Heart left ventricle (tissue), 13 donors: ENCODE measurements around the gene AGBL5.

ENCODE experiments used
- POLR2A ChIP-seq, 2 donors: fragments of 450-650 bp; IDR thresholded peaks; one replicate each; pipeline ENCODE4 v1.6.1; 2017; ENCODE audit warnings: antibody characterized with exemption in 2 of 2, mild to moderate bottlenecking in 2 of 2, moderate library complexity in 2 of 2
- TF ChIP-seq, protein P1 (sequence below), 12 donors: fragments of 200-600 bp; sonication (generic) in 4 of 12; IDR thresholded peaks; one replicate each; pipeline versions ENCODE4 v1.5.0 to v1.8.0; 2018 to 2022; ENCODE audit warnings: antibody characterized with exemption in 12 of 12, mild to moderate bottlenecking in 5 of 12
- donor health status: ischemic (EF 13 %, LVEDD 7.1; RV severe dilation, severe dysfunction).
- donor health status: DM: no; HTN: yes; CAD: no.
- donor health status: DM: no; HTN: no; CAD: no.
- donor health status: ischemic (EF 25% LVEDD 6.9; RV normal size, moderate dysfunction).
- donor health status: ischemic (EF 25% LVEDD 5.7; RV mildly dilated, moderate dysfunction).
- donor health status: ischemic (EF 35%, LVEDD 5.7; RV mildly dilated, moderate dysfunction).
- donor health status: nonischemic (EF 11% LVEDD 7.7; RV severe dilation, severe dysfunction).
- donor health status: DM: yes; HTN: yes; CAD: no.
- donor health status: PGD.
- donor health status: ischemic (EF 29% LVEDD 5.4; RV normal size, mild dysfunction).
- donor health status: nonischemic (EF 23%, LVEDD 6.1; RV moderate dilation, normal function).

DNA sequence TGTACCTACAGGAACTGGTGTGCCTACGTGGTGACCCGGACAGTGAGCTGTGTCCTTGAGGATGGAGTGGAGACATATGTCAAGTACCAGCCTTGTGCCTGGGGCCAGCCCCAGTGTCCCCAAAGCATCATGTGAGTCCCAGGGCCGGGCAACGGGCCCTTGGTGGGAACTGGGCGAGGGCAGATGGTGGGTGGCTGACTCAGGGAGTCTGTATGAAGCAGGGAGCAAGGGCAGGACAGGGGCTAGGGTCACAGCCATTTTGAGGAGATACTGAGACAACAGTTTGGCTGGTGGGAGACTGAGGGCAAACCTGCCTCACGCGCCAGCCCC is 28.6 kb downstream of the AGBL5 start:
- TF ChIP-seq, protein P1, sequence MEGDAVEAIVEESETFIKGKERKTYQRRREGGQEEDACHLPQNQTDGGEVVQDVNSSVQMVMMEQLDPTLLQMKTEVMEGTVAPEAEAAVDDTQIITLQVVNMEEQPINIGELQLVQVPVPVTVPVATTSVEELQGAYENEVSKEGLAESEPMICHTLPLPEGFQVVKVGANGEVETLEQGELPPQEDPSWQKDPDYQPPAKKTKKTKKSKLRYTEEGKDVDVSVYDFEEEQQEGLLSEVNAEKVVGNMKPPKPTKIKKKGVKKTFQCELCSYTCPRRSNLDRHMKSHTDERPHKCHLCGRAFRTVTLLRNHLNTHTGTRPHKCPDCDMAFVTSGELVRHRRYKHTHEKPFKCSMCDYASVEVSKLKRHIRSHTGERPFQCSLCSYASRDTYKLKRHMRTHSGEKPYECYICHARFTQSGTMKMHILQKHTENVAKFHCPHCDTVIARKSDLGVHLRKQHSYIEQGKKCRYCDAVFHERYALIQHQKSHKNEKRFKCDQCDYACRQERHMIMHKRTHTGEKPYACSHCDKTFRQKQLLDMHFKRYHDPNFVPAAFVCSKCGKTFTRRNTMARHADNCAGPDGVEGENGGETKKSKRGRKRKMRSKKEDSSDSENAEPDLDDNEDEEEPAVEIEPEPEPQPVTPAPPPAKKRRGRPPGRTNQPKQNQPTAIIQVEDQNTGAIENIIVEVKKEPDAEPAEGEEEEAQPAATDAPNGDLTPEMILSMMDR (IDR thresholded peaks at IDR 0.05) = no peak
- TF ChIP-seq POLR2A (IDR thresholded peaks at IDR 0.05) = no peak
